Measurements from ENCODE around the gene MARCHF10.

DNA sequence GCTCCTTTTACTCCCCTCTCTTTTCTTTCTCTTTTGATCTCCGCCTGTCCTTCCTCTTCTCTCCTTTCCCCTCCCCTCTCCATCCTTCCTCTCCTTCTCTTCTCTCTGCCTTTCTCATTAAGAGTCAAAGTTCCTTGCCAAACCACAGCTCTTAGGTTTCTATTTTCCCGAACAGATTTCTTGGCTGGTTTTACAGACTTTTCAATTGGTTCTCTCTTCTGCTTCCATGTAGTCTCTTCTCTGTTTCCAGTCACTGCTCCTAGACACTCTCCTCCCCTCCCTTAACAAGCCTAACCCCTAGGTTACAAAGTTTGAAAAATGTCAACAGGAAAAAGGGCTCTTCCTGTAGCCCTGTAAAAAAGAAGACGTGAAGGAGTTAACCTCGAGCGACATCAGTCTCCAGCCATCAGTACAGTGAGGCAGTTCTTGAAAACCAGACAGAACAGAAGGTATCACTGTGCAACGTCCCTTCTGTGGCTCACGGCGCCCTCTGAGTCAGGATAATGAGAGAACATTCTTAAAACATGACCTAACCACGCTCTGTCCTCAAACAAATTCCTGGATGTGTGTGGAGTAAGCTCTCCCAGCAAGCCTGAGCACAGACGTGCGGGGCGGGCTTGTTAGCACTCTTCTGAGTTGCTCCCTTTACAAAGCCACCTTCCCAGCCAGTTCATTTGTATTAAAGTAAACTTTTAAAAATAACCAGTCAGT lies 11.6 kb upstream of the MARCHF10 start:
- TF ChIP-seq, protein P1, sequence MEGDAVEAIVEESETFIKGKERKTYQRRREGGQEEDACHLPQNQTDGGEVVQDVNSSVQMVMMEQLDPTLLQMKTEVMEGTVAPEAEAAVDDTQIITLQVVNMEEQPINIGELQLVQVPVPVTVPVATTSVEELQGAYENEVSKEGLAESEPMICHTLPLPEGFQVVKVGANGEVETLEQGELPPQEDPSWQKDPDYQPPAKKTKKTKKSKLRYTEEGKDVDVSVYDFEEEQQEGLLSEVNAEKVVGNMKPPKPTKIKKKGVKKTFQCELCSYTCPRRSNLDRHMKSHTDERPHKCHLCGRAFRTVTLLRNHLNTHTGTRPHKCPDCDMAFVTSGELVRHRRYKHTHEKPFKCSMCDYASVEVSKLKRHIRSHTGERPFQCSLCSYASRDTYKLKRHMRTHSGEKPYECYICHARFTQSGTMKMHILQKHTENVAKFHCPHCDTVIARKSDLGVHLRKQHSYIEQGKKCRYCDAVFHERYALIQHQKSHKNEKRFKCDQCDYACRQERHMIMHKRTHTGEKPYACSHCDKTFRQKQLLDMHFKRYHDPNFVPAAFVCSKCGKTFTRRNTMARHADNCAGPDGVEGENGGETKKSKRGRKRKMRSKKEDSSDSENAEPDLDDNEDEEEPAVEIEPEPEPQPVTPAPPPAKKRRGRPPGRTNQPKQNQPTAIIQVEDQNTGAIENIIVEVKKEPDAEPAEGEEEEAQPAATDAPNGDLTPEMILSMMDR (IDR thresholded peaks at IDR 0.05; ENCODE audit: poor library complexity, severe bottlenecking): no peak
- TF ChIP-seq RAD21 (conservative IDR thresholded peaks at IDR 0.05): no peak
- no peak for TF ChIP-seq EZH2 (IDR thresholded peaks at IDR 0.05; ENCODE audit: borderline replicate concordance, insufficient read depth, low read length, poor library complexity, severe bottlenecking)
- no peak for TF ChIP-seq TAF1 (IDR thresholded peaks at IDR 0.05; ENCODE audit: low read depth)
- TF ChIP-seq POLR2AphosphoS5 (IDR thresholded peaks at IDR 0.05): no peak

Measured in neural cell (in vitro differentiated cells).